Nephron (organoid): Measurements from ENCODE around the gene SLC38A5.

Source experiments
- H3K27ac Mint-ChIP-seq, 3 experiments: 2 replicates each; pipeline ENCODE4 v1.8.0; 2020; ENCODE audit warnings: mixed read lengths in 3 of 3, mild to moderate bottlenecking in 2 of 3, moderate library complexity in 1 of 3
- H3K27me3 Mint-ChIP-seq: 2 replicates; pipeline ENCODE4 v1.8.0; 2021; ENCODE audit warnings: low read depth, mild to moderate bottlenecking, moderate library complexity, mixed read lengths
- H3K36me3 Mint-ChIP-seq: 2 replicates; pipeline ENCODE4 v1.8.0; 2020; ENCODE audit warnings: low read depth, mixed read lengths
- H3K4me1 Mint-ChIP-seq: 2 replicates; pipeline ENCODE4 v1.8.0; 2020; ENCODE audit warnings: mixed read lengths
- H3K4me3 Mint-ChIP-seq, 3 experiments: 2 replicates each; pipeline ENCODE4 v1.8.0; 2020; ENCODE audit warnings: mild to moderate bottlenecking in 3 of 3, mixed read lengths in 3 of 3, moderate library complexity in 2 of 3
- H3K9me3 Mint-ChIP-seq: 2 replicates; pipeline ENCODE4 v1.8.0; 2020; ENCODE audit warnings: mixed read lengths
- CTCF ChIP-seq, 3 experiments: fragments of 200-600 bp; sonication (generic); IDR thresholded peaks; one replicate each; pipeline ENCODE4 v1.5.0; 2021; ENCODE audit warnings: antibody characterized with exemption in 3 of 3; ENCODE audit not compliant: unreplicated experiment in 3 of 3

SLC38A5 gene

GRCh38 chrX:48478806-48479205 is 8.7 kb upstream of the SLC38A5 start:
- TF ChIP-seq CTCF (IDR thresholded peaks at IDR 0.05; ENCODE audit: unreplicated experiment in 3 of 3), result no peak
- Mint-ChIP-seq H3K27ac (no peak overlapping the region), H3K4me3 (peak overlapping the region in 2 of 3 experiments; percentile 35 to 55), H3K27me3 (peaks cover 3% of the 10 kb centered on the region), H3K9me3 (peaks cover 4% of the 10 kb centered on the region), H3K36me3 (peaks cover 14% of the 10 kb centered on the region), H3K4me1 (peaks cover 10% of the 10 kb centered on the region)

GRCh38 chrX:48477960-48478755 is 8.1 kb upstream of the SLC38A5 start:
- H3K27ac Mint-ChIP-seq, result no peak overlapping the region
- peaks cover 4% of the 10 kb centered on the region for H3K9me3 Mint-ChIP-seq
- TF ChIP-seq CTCF (IDR thresholded peaks at IDR 0.05; ENCODE audit: unreplicated experiment in 3 of 3), result no peak
- H3K36me3 Mint-ChIP-seq, result peaks cover 14% of the 10 kb centered on the region
- H3K4me1 Mint-ChIP-seq, result peaks cover 10% of the 10 kb centered on the region
- H3K4me3 Mint-ChIP-seq, result peak overlapping the region; percentile 86 to 91 (median 87)
- H3K27me3 Mint-ChIP-seq, result peaks cover 3% of the 10 kb centered on the region

GRCh38 chrX:48476919-48477318 is 6.9 kb upstream of the SLC38A5 start:
- peaks cover 4% of the 10 kb centered on the region for H3K9me3 Mint-ChIP-seq
- H3K4me3 Mint-ChIP-seq, result peak overlapping the region; percentile 86 to 91 (median 87)
- H3K27ac Mint-ChIP-seq, result no peak overlapping the region
- H3K4me1 Mint-ChIP-seq, result peaks cover 17% of the 10 kb centered on the region
- no peak for TF ChIP-seq CTCF (IDR thresholded peaks at IDR 0.05; ENCODE audit: unreplicated experiment in 3 of 3)
- peaks cover 11% of the 10 kb centered on the region for H3K36me3 Mint-ChIP-seq
- peaks cover 3% of the 10 kb centered on the region for H3K27me3 Mint-ChIP-seq

GRCh38 chrX:48475774-48476577 is 5.9 kb upstream of the SLC38A5 start, which contains the start of gene FTSJ1:
FTSJ1 (plus strand) TSS chrX:48476199; CDS start chrX:48478048, 1,849 bp downstream.
- peaks cover 8% of the 10 kb centered on the region for H3K36me3 Mint-ChIP-seq
- peaks cover 9% of the 10 kb centered on the region for H3K9me3 Mint-ChIP-seq
- peaks cover 3% of the 10 kb centered on the region for H3K27me3 Mint-ChIP-seq
- H3K4me1 Mint-ChIP-seq, result peaks cover 17% of the 10 kb centered on the region
- H3K27ac Mint-ChIP-seq, result peak within 1 kb of the TSS; percentile 51 to 81 (median 78)
- TF ChIP-seq CTCF (IDR thresholded peaks at IDR 0.05; ENCODE audit: unreplicated experiment in 3 of 3), result no peak
- peak within 1 kb of the TSS; percentile 86 to 91 (median 87) for H3K4me3 Mint-ChIP-seq

GRCh38 chrX:48475296-48475695 is 5.2 kb upstream of the SLC38A5 start:
- TF ChIP-seq CTCF (IDR thresholded peaks at IDR 0.05; ENCODE audit: unreplicated experiment in 3 of 3), result no peak
- peaks cover 9% of the 10 kb centered on the region for H3K9me3 Mint-ChIP-seq
- peaks cover 17% of the 10 kb centered on the region for H3K4me1 Mint-ChIP-seq
- H3K27me3 Mint-ChIP-seq, result peaks cover 3% of the 10 kb centered on the region
- peaks cover 8% of the 10 kb centered on the region for H3K36me3 Mint-ChIP-seq
- H3K4me3 Mint-ChIP-seq, result peak overlapping the region; percentile 86 to 91 (median 87)
- H3K27ac Mint-ChIP-seq, result peak overlapping the region; percentile 51 to 81 (median 78)
